GM11168 (cell line): Measurements from ENCODE around the gene PACS1.

ENCODE experiments used
- in situ Hi-C: fragments of 300-500 bp; cut with MboI; formaldehyde crosslinking; loops from one replicate; pipeline ENCODE4 v1.12.0; 2022; ENCODE audit warnings: low sequenced_read_pairs; ENCODE audit not compliant: unreplicated experiment

PACS1 gene

GRCh38 chr11:66293777-66294625 is 223.9 kb downstream of the PACS1 start:
- in situ Hi-C loops, result no loop called here
